T follicular helper cell (primary cell): Measurements from ENCODE around the gene SLC25A27.
"Not testable (repeated sequence)": the region's sequence is repeated elsewhere in the genome, so short reads cannot be mapped to it uniquely, and the experiment has no call there.

Experiments
- DNase-seq: peaks from one replicate; pipeline ENCODE4 v3.0.0-alpha.2; 2020; ENCODE audit warnings: low read depth
- total RNA-seq, 2 experiments: gene quantifications; one replicate each; lab custom pipeline; 2026; lab: John Stamatoyannopoulos, UW

Gene SLC25A27
- 0.13 to 0.66 reads per million in 2 experiments for total RNA-seq

GRCh38 chr6:46652603-46653438, at the start of gene SLC25A27, which contains the start of gene CYP39A1:
Gene SLC25A27, plus strand, starts transcription at chr6:46652975. Its CDS starts 218 bp downstream, at chr6:46653193.
Gene CYP39A1, minus strand, starts transcription at chr6:46652818. Its CDS starts 236 bp downstream, at chr6:46652582.
- DNase-seq = peak; percentile 60

GRCh38 chr6:46605091-46605797, 47.5 kb upstream of the SLC25A27 start:
- no peak for DNase-seq

- DNase-seq = no peak
Measured at GRCh38 chr6:46606338-46606737, 46.4 kb upstream of the SLC25A27 start.

- no peak for DNase-seq
Measured at GRCh38 chr6:46610862-46611553, 41.8 kb upstream of the SLC25A27 start.

- no peak for DNase-seq
Measured at GRCh38 chr6:46612645-46613044, 40.1 kb upstream of the SLC25A27 start.

GRCh38 chr6:46618726-46619125, 34.0 kb upstream of the SLC25A27 start:
- DNase-seq = no peak

GRCh38 chr6:46626228-46626909, 26.4 kb upstream of the SLC25A27 start:
- no peak for DNase-seq

GRCh38 chr6:46626976-46627375, 25.8 kb upstream of the SLC25A27 start:
- DNase-seq = no peak

- DNase-seq = no peak
Measured at GRCh38 chr6:46628498-46628897, 24.3 kb upstream of the SLC25A27 start.

- DNase-seq = no peak
Measured at GRCh38 chr6:46628976-46629375, 23.8 kb upstream of the SLC25A27 start.

- no peak for DNase-seq
Measured at GRCh38 chr6:46629691-46630090, 23.1 kb upstream of the SLC25A27 start.

- no peak for DNase-seq
Measured at GRCh38 chr6:46632053-46632452, 20.7 kb upstream of the SLC25A27 start.

- no peak for DNase-seq
Measured at GRCh38 chr6:46635462-46635861, 17.3 kb upstream of the SLC25A27 start.

GRCh38 chr6:46637145-46637544, 15.6 kb upstream of the SLC25A27 start:
- DNase-seq = no peak

- no peak for DNase-seq
Measured at GRCh38 chr6:46637933-46638332, 14.8 kb upstream of the SLC25A27 start.

GRCh38 chr6:46638650-46639049, 14.1 kb upstream of the SLC25A27 start:
- DNase-seq = no peak

GRCh38 chr6:46642928-46643751, 9.6 kb upstream of the SLC25A27 start:
- no peak for DNase-seq

GRCh38 chr6:46645265-46645664, 7.5 kb upstream of the SLC25A27 start:
- DNase-seq = no peak

GRCh38 chr6:46648108-46648507, 4.7 kb upstream of the SLC25A27 start:
- DNase-seq = not testable (repeated sequence)

GRCh38 chr6:46648869-46649492, 3.8 kb upstream of the SLC25A27 start:
- no peak for DNase-seq
